Activated naive CD4-positive, alpha-beta T cell treated with anti-CD3 and anti-CD28 coated beads, Interleukin-2, amount 50 U/mL, for 24 hours (primary cell): ENCODE results near the gene RIPK4.

Source experiments
- H3K27ac Mint-ChIP-seq: one replicate; pipeline ENCODE4 v1.8.0; 2021; ENCODE audit warnings: mild to moderate bottlenecking, mixed read lengths
- H3K27me3 Mint-ChIP-seq: one replicate; pipeline ENCODE4 v1.8.0; 2021; ENCODE audit warnings: mixed read lengths
- H3K36me3 Mint-ChIP-seq: one replicate; pipeline ENCODE4 v1.8.0; 2021; ENCODE audit warnings: mixed read lengths
- H3K4me1 Mint-ChIP-seq: one replicate; pipeline ENCODE4 v1.8.0; 2021; ENCODE audit warnings: mixed read lengths
- H3K4me3 Mint-ChIP-seq: one replicate; pipeline ENCODE4 v1.8.0; 2021; ENCODE audit warnings: mild to moderate bottlenecking, mixed read lengths
- H3K9me3 Mint-ChIP-seq: one replicate; pipeline ENCODE4 v1.8.0; 2021; ENCODE audit warnings: mixed read lengths

The RIPK4 gene

GRCh38 chr21:41743321-41744027, 23.4 kb downstream of the RIPK4 start:
- Mint-ChIP-seq H3K36me3 (peaks cover 4% of the 10 kb centered on the region), H3K27me3 (no peaks in the 10 kb centered on the region), H3K9me3 (no peaks in the 10 kb centered on the region), H3K4me1 (no peaks in the 10 kb centered on the region), H3K4me3 (no peak overlapping the region), H3K27ac (no peak overlapping the region)

- Mint-ChIP-seq H3K27ac (peak overlapping the region; percentile 0), H3K4me1 (no peaks in the 10 kb centered on the region), H3K36me3 (peaks cover 5% of the 10 kb centered on the region), H3K9me3 (peaks cover 4% of the 10 kb centered on the region), H3K4me3 (no peak overlapping the region), H3K27me3 (peaks cover 1% of the 10 kb centered on the region)
Observed at GRCh38 chr21:41742073-41742875, 24.6 kb downstream of the RIPK4 start.

- Mint-ChIP-seq H3K9me3 (peaks cover 5% of the 10 kb centered on the region), H3K27me3 (peaks cover 1% of the 10 kb centered on the region), H3K4me1 (no peaks in the 10 kb centered on the region), H3K4me3 (no peak overlapping the region), H3K27ac (no peak overlapping the region), H3K36me3 (peaks cover 5% of the 10 kb centered on the region)
Observed at GRCh38 chr21:41741253-41742072, 25.4 kb downstream of the RIPK4 start.

DNA sequence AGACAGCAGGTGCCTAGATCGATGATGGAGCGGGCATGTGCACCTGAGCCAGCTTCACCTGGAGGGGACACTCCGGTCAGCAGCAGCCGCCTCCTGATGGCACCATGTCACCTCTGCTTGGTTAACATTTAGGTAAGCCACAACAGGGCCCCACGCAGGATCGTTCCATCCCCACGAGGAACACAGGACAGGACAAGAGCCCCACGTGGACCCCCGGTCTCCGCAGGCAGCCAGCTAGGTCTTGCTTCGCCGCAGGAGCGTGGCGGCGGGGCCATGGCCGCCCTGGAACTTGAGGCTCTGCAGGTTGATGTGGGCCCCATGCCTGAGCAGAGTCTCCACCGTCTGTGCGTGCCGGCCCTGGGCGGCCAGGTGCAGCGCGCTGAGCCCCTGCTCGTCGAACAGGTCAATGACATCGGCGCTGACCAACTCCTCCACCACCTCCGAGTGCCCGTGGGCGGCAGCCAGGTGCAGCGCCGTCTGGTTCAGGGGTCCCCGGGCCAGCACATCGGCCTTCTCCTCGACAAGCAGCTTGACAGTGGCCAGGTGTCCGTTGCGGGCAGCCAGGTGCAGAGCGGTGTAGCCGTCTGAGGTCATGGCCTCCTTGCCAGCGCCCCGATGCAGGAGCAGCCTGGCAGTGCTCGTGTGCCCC, 26.1 kb downstream of the RIPK4 start:
- H3K4me3 Mint-ChIP-seq = no peak overlapping the region

GRCh38 chr21:41739936-41740335, 26.9 kb downstream of the RIPK4 start:
- peaks cover 5% of the 10 kb centered on the region for H3K9me3 Mint-ChIP-seq

More for the DNA sequence above, 26.1 kb downstream of the RIPK4 start:
- Mint-ChIP-seq H3K27me3 (peaks cover 3% of the 10 kb centered on the region), H3K9me3 (peaks cover 5% of the 10 kb centered on the region), H3K27ac (no peak overlapping the region), H3K36me3 (peaks cover 8% of the 10 kb centered on the region), H3K4me1 (no peaks in the 10 kb centered on the region)

GRCh38 chr21:41739011-41739410, 27.8 kb downstream of the RIPK4 start:
- Mint-ChIP-seq H3K27ac (no peak overlapping the region), H3K27me3 (peaks cover 9% of the 10 kb centered on the region), H3K4me3 (no peak overlapping the region), H3K9me3 (peaks cover 5% of the 10 kb centered on the region), H3K4me1 (no peaks in the 10 kb centered on the region), H3K36me3 (peaks cover 8% of the 10 kb centered on the region)

More at GRCh38 chr21:41739936-41740335, 26.9 kb downstream of the RIPK4 start:
- Mint-ChIP-seq H3K4me3 (no peak overlapping the region), H3K27me3 (peaks cover 6% of the 10 kb centered on the region), H3K27ac (no peak overlapping the region), H3K4me1 (no peaks in the 10 kb centered on the region), H3K36me3 (peaks cover 8% of the 10 kb centered on the region)

DNA sequence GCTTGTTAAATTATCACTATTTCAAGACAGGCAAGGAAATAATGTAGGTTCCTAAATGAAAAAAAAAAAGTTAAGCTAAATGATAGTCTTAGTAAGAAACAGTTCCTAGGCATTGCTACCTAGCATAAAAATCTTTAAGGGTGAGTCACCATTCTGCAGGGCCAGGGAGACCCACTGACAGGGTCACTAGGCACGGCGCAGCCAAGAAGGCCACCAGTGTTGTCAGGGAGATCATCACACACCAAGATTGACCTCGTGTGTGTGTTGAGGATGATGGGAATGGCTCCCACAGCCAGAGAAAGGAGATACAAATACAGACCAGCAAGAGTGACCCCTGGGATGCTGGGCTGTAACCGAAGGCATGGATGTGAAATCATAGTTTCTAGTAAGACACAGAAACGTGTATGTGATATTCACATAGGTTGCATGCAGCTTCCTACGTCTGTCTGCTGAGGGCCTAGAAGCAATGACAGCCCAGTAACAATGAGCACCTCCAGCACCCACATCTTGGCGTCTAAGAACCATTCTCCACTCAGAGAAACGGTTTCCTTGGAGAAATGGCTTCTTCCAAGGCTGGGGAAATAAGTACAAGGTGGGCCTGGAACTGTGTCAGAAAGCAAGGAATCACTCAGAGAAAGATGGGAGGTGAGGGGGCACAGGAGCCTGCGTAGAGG, 29.1 kb downstream of the RIPK4 start:
- no peaks in the 10 kb centered on the region for H3K4me1 Mint-ChIP-seq
- no peak overlapping the region for H3K4me3 Mint-ChIP-seq
- H3K27me3 Mint-ChIP-seq = peaks cover 13% of the 10 kb centered on the region
- peaks cover 8% of the 10 kb centered on the region for H3K36me3 Mint-ChIP-seq
- no peak overlapping the region for H3K27ac Mint-ChIP-seq
- H3K9me3 Mint-ChIP-seq = peaks cover 11% of the 10 kb centered on the region

DNA sequence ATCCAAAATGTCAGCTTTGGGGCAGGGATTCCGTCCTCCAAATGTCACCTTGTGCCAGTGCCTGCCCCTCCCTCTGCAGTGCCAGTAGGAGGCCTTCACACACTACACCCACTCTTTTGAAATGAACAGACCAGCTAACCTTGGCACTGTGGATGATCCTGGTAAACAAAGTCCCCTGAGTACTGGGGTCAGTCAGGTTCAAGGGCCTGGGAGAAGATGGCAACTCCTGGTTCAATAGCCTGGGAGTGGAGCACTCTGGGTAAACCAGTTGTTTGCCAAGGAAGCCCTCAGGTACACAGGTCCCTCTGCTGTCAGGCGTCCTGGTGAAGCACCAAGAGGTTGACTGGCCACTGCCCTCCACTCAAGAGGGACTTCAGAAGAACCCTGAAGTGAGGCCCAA, 30.4 kb downstream of the RIPK4 start:
- Mint-ChIP-seq H3K9me3 (peaks cover 15% of the 10 kb centered on the region), H3K36me3 (peaks cover 6% of the 10 kb centered on the region), H3K4me1 (no peaks in the 10 kb centered on the region), H3K27ac (no peak overlapping the region), H3K27me3 (peaks cover 13% of the 10 kb centered on the region), H3K4me3 (no peak overlapping the region)

- no peak overlapping the region for H3K27ac Mint-ChIP-seq
- H3K27me3 Mint-ChIP-seq = peaks cover 14% of the 10 kb centered on the region
- H3K4me3 Mint-ChIP-seq = no peak overlapping the region
- H3K4me1 Mint-ChIP-seq = no peaks in the 10 kb centered on the region
- peaks cover 6% of the 10 kb centered on the region for H3K36me3 Mint-ChIP-seq
- peaks cover 15% of the 10 kb centered on the region for H3K9me3 Mint-ChIP-seq
Observed at GRCh38 chr21:41733951-41734689, 32.7 kb downstream of the RIPK4 start.

DNA sequence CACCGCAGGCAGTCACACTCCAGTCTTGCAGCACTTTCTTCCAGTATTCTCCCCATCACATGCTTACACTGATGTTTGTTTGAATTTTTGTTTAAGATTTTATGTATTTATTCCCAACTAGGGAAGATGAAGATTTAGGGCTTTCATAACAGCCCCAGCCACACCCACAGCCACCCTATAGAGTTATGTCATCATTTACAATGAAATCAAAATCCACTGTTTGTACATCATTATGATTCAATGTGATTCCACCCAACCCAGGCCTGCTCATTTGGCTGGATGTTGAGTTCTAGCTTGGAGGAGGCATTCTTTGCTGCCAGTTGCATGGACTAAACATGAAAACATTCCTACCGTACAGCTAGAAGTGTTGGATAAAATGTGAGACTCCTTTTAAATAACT, 35.8 kb downstream of the RIPK4 start:
- H3K4me3 Mint-ChIP-seq = no peak overlapping the region
- peaks cover 25% of the 10 kb centered on the region for H3K27me3 Mint-ChIP-seq
- no peaks in the 10 kb centered on the region for H3K4me1 Mint-ChIP-seq

GRCh38 chr21:41730367-41730765, 36.5 kb downstream of the RIPK4 start:
- H3K27me3 Mint-ChIP-seq = peaks cover 23% of the 10 kb centered on the region
- H3K4me3 Mint-ChIP-seq = no peak overlapping the region
- no peaks in the 10 kb centered on the region for H3K4me1 Mint-ChIP-seq
- H3K36me3 Mint-ChIP-seq = no peaks in the 10 kb centered on the region
- no peak overlapping the region for H3K27ac Mint-ChIP-seq
- H3K9me3 Mint-ChIP-seq = peaks cover 10% of the 10 kb centered on the region

More for the DNA sequence above, 35.8 kb downstream of the RIPK4 start:
- H3K27ac Mint-ChIP-seq = no peak overlapping the region
- peaks cover 10% of the 10 kb centered on the region for H3K9me3 Mint-ChIP-seq
- peaks cover 1% of the 10 kb centered on the region for H3K36me3 Mint-ChIP-seq

DNA sequence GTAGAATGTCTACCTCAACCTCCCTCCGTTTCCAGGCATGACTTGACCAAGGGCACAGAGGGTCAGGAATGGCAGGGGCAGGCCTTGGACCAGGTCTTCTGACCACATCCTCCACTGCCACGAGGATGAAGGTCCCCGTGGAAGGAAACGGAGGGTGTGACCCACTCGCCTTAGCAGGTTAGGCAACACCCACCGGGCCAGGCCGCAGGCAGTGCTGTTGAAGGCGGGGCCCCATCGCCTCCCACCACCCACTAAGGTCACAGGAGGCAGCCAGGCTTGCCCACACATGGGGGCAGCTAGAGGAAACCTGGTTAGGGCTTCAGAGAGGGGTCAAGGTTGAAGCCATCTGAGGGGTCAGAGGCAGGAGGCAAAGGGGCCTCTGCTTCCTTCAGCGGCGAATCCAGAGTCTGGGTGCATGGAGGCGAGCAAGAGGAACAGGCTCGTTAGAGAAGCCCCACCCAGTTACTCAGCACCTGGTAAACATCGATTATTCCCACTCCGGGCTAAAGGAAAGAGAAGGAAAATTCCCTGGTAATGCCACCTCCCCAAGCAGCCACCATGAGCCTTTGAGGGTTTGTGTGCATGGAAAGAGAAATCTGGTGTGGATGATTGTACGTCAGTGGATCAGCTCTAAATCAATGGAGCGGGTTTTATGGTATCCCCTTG, 37.0 kb downstream of the RIPK4 start:
- Mint-ChIP-seq H3K36me3 (no peaks in the 10 kb centered on the region), H3K27me3 (peaks cover 25% of the 10 kb centered on the region), H3K4me1 (no peaks in the 10 kb centered on the region), H3K4me3 (no peak overlapping the region), H3K27ac (no peak overlapping the region), H3K9me3 (peaks cover 10% of the 10 kb centered on the region)

DNA sequence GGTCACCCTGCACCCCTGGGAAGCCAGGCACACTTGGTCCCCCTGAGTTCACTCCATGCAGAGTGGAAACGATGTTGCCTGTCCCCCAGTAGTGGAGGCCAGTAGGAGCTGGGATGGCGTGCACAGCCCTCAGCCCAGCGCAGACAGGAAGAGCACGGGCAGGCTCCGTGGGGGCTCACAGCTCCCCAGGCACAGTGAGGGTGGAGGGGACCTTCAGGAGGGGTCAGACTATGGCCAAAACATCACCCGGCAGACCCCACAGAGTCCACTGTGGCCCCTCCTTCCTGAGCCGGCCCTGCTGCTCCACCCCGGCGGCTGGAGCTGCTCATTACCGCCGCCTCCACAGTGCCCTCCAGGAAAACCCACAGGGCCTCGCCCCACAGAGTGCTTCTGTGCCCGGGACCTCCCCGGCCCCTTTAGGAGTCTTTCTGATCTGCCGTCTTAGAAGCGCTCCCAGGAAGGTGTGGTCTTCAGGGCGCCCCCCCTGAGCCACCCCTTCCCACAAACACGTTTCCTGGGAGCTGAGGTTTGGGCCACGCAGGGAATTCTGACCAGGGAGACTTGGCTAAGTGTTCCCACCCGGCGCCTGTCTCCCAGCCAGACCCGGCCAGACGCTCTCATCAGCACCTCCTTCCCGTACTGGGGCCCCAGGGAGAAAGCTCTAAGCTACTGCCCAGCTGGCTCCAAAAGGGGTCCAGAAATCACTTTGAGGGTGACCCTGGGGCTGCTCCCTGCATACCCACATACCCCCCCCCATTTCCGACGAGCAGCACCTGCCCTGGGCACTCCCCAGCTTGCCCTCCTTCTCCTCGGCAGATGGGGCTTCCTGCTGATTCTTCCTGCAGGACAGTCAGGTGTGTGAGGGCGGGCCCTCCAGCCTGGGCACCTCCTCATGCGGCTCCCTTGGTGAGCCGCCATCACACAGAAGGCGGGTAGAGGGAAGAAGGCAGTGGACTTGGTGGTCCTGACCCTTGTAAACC, 38.8 kb downstream of the RIPK4 start:
- no peak overlapping the region for H3K27ac Mint-ChIP-seq

More for the DNA sequence above, 38.8 kb downstream of the RIPK4 start:
- Mint-ChIP-seq H3K9me3 (peaks cover 7% of the 10 kb centered on the region), H3K4me3 (no peak overlapping the region), H3K27me3 (peaks cover 23% of the 10 kb centered on the region), H3K36me3 (no peaks in the 10 kb centered on the region), H3K4me1 (no peaks in the 10 kb centered on the region)
